Esophagus muscularis mucosa (tissue), 4 donors: ENCODE results near the gene DGKD.

Experiments used
- EP300 ChIP-seq: sonication (generic); formaldehyde crosslinking; IDR thresholded peaks from one replicate; pipeline ENCODE4 v1.6.1; 2017; ENCODE audit warnings: antibody characterized with exemption
- POLR2A ChIP-seq: fragments of 450-650 bp; IDR thresholded peaks from one replicate; pipeline ENCODE4 v1.6.1; 2017; ENCODE audit warnings: antibody characterized with exemption, moderate library complexity, mild to moderate bottlenecking, low read depth
- POLR2AphosphoS5 ChIP-seq, 2 donors: sonication (generic); formaldehyde crosslinking; IDR thresholded peaks; one replicate each; pipeline ENCODE4 v1.6.1; 2017; ENCODE audit warnings: antibody characterized with exemption in 2 of 2
- TF ChIP-seq, protein P1 (sequence below), 3 experiments: fragments of 200-600 bp in 2 of 3; fragments of 450-650 bp in 1 of 3; sonication (generic) in 2 of 3; IDR thresholded peaks; one replicate each; pipeline ENCODE4 v1.5.1; 2017 to 2019; ENCODE audit warnings: antibody characterized with exemption in 3 of 3, mild to moderate bottlenecking in 2 of 3, moderate library complexity in 1 of 3

DNA sequence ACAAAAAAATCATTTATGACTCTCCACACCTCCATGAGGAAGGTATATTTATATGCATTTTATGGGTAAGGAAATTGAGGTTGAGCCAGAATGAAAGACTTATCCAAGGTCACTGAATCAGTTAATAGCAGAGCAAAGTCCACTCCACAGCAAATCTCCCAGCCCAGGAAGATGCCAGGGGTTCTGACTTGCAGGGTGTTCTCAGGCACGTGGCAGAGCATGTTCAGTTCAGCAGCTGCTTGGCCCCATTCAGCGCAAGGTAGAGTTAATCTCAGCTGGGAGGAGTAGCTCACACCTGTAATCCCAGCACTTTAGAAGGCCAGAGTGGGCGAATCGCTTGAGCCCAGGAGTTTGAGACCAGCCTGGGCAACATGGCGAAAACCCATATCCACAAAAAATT, 17.8 kb upstream of the DGKD start:
- TF ChIP-seq, protein P1, sequence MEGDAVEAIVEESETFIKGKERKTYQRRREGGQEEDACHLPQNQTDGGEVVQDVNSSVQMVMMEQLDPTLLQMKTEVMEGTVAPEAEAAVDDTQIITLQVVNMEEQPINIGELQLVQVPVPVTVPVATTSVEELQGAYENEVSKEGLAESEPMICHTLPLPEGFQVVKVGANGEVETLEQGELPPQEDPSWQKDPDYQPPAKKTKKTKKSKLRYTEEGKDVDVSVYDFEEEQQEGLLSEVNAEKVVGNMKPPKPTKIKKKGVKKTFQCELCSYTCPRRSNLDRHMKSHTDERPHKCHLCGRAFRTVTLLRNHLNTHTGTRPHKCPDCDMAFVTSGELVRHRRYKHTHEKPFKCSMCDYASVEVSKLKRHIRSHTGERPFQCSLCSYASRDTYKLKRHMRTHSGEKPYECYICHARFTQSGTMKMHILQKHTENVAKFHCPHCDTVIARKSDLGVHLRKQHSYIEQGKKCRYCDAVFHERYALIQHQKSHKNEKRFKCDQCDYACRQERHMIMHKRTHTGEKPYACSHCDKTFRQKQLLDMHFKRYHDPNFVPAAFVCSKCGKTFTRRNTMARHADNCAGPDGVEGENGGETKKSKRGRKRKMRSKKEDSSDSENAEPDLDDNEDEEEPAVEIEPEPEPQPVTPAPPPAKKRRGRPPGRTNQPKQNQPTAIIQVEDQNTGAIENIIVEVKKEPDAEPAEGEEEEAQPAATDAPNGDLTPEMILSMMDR (IDR thresholded peaks at IDR 0.05) = no peak
- TF ChIP-seq EP300 (no peak), POLR2A (no peak), POLR2AphosphoS5 (IDR thresholded peaks at IDR 0.05) (no peak)
